KMS-11 (cell line): ENCODE data around the gene ITGA11.

Experiments used
- H2AFZ ChIP-seq: fragments of 200-600 bp; sonication (generic); 2 replicates; pipeline ENCODE4 v1.6.1; 2016; ENCODE audit warnings: antibody characterized with exemption, mixed run types, low read depth
- H3K27ac ChIP-seq: fragments of 200-600 bp; sonication (generic); 2 replicates; pipeline ENCODE4 v1.6.1; 2016; ENCODE audit warnings: mild to moderate bottlenecking, mixed run types
- H3K27me3 ChIP-seq: fragments of 200-600 bp; sonication (generic); 2 replicates; pipeline ENCODE4 v1.6.1; 2017; ENCODE audit warnings: mild to moderate bottlenecking, low read depth, mixed run types, moderate library complexity; ENCODE audit not compliant: insufficient read depth
- H3K36me3 ChIP-seq: fragments of 200-600 bp; sonication (generic); 2 replicates; pipeline ENCODE4 v1.6.1; 2017; ENCODE audit warnings: mild to moderate bottlenecking, mixed run types; ENCODE audit not compliant: insufficient read depth
- H3K4me1 ChIP-seq: fragments of 200-600 bp; sonication (generic); 2 replicates; pipeline ENCODE4 v1.6.1; 2016; ENCODE audit warnings: mild to moderate bottlenecking, low read depth, mixed run types; ENCODE audit not compliant: poor library complexity, severe bottlenecking
- H3K4me2 ChIP-seq: fragments of 200-600 bp; sonication (generic); 2 replicates; pipeline ENCODE4 v1.7.0; 2016; ENCODE audit warnings: mild to moderate bottlenecking, mixed run types
- H3K4me3 ChIP-seq: fragments of 200-600 bp; sonication (generic); IDR thresholded peaks from 2 replicates; pipeline ENCODE4 v1.6.1; 2017; ENCODE audit warnings: low read depth, low read length, mixed read lengths; ENCODE audit not compliant: insufficient read depth
- H3K79me2 ChIP-seq: fragments of 200-600 bp; sonication (generic); 2 replicates; pipeline ENCODE4 v1.6.1; 2016; ENCODE audit warnings: low read depth, mixed run types; ENCODE audit not compliant: insufficient read depth
- H3K9ac ChIP-seq: fragments of 200-600 bp; sonication (generic); 2 replicates; pipeline ENCODE4 v1.6.1; 2016; ENCODE audit warnings: mild to moderate bottlenecking, mixed run types
- H4K20me1 ChIP-seq: fragments of 200-600 bp; sonication (generic); 2 replicates; pipeline ENCODE4 v1.6.1; 2016; ENCODE audit warnings: mild to moderate bottlenecking, mixed run types; ENCODE audit not compliant: insufficient read depth
- TF ChIP-seq, protein P1 (sequence below): fragments of 200-600 bp; sonication (generic); conservative IDR thresholded peaks from 2 replicates; pipeline ENCODE4 v1.6.1; 2017; ENCODE audit warnings: low read depth, mild to moderate bottlenecking, antibody characterized with exemption, low read length, moderate library complexity, mixed read lengths

ITGA11 gene

GRCh38 chr15:68470049-68470742 is 38.2 kb upstream of the ITGA11 start:
- Histone ChIP-seq H3K4me2 (no peak overlapping the region), H4K20me1 (no peaks in the 10 kb centered on the region), H3K9ac (no peak overlapping the region), H3K27me3 (no peaks in the 10 kb centered on the region), H2AFZ (no peak overlapping the region), H3K4me1 (no peaks in the 10 kb centered on the region), H3K79me2 (no peaks in the 10 kb centered on the region), H3K4me3 (no peak overlapping the region), H3K27ac (no peak overlapping the region), H3K36me3 (no peaks in the 10 kb centered on the region)
- TF ChIP-seq, protein P1, sequence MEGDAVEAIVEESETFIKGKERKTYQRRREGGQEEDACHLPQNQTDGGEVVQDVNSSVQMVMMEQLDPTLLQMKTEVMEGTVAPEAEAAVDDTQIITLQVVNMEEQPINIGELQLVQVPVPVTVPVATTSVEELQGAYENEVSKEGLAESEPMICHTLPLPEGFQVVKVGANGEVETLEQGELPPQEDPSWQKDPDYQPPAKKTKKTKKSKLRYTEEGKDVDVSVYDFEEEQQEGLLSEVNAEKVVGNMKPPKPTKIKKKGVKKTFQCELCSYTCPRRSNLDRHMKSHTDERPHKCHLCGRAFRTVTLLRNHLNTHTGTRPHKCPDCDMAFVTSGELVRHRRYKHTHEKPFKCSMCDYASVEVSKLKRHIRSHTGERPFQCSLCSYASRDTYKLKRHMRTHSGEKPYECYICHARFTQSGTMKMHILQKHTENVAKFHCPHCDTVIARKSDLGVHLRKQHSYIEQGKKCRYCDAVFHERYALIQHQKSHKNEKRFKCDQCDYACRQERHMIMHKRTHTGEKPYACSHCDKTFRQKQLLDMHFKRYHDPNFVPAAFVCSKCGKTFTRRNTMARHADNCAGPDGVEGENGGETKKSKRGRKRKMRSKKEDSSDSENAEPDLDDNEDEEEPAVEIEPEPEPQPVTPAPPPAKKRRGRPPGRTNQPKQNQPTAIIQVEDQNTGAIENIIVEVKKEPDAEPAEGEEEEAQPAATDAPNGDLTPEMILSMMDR, result no peak

DNA sequence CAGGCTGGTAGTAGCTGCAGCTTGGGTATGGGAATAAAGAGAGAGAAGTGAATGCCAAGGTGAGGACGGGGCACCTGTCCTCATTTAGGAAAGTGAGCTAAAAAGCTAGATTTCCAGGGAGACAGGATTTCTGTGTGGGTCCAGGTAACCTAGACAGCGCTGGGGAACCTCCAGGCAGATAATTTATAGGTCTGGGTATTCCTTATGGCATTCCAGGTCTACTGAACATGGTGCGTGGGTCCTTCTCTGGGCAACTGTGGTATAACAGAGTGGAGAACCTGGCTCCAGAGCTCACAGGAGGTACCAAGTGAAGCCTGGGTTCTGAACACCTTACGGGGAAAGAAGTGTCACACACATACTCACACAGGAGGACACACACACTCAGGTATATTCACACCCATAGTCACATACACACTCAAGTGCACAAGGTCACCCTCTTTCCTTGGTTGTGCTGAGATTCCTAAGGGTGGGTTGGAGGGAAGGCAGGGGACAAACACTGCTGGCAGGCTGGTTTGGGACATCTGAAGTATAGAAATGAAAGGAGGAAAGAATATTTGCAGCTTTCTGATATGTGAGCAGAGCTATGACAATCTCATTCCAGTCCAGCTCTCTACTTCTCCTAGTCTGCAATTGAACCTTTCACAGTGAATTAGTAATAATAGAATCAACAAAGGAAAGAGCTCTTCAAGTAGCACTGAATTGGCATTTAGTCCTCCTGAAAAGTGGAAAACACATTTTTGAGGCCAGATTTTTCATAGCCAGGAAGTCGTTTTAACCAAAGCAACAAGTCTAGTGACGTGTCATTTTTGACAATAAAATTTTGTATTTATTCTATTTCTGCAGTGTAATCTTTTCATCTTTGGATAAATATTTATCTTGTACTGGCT is 37.4 kb upstream of the ITGA11 start:
- no peaks in the 10 kb centered on the region for H3K79me2 ChIP-seq
- no peaks in the 10 kb centered on the region for H3K4me1 ChIP-seq
- H3K9ac ChIP-seq, result no peak overlapping the region
- H3K27ac ChIP-seq, result no peak overlapping the region
- H2AFZ ChIP-seq, result no peak overlapping the region
- H3K27me3 ChIP-seq, result no peaks in the 10 kb centered on the region
- H4K20me1 ChIP-seq, result no peaks in the 10 kb centered on the region
- H3K4me2 ChIP-seq, result no peak overlapping the region
- H3K36me3 ChIP-seq, result no peaks in the 10 kb centered on the region
- TF ChIP-seq, protein P1, result no peak
- no peak overlapping the region for H3K4me3 ChIP-seq

GRCh38 chr15:68466876-68467275 is 34.9 kb upstream of the ITGA11 start:
- Histone ChIP-seq H3K4me1 (no peaks in the 10 kb centered on the region), H3K4me3 (no peak overlapping the region), H4K20me1 (no peaks in the 10 kb centered on the region), H3K27me3 (no peaks in the 10 kb centered on the region), H3K36me3 (no peaks in the 10 kb centered on the region), H3K27ac (no peak overlapping the region), H2AFZ (no peak overlapping the region), H3K79me2 (no peaks in the 10 kb centered on the region), H3K9ac (no peak overlapping the region), H3K4me2 (no peak overlapping the region)
- TF ChIP-seq, protein P1, result no peak

DNA sequence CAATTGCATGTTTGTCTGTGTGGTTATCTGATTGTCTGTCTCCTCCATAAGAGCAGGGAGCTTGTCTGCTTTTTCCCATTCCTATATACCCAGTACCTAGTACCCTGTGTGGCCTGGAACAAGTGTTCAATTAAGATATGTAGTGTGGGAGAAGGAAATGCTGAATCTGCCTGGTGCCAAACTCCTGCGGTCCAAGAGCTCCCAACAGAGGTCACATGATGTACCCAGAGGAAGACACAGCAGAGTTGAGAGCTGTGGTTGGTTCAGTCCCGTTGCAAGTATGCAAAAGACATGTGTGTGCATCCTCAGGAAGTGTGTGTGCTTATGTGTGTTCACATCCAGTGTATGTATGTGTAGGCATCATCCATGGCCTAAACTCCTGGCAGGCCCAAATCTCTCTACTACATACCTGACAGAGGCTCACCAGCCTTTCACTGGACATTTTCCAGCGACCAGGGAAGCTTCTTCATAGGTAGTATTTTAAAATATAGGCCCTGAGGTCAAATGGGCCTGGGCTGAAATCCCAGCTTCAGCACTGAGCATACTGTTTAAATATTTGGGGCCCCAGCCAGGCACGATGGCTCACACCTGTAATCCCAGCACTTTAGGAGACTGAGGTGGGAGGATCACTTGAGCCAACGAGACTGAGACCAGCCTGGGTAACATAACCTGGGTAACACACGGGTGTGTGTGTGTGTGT is 34.0 kb upstream of the ITGA11 start:
- H3K9ac ChIP-seq, result no peak overlapping the region
- no peak overlapping the region for H3K27ac ChIP-seq
- TF ChIP-seq, protein P1, result no peak
- no peaks in the 10 kb centered on the region for H3K27me3 ChIP-seq
- H2AFZ ChIP-seq, result no peak overlapping the region
- H3K36me3 ChIP-seq, result no peaks in the 10 kb centered on the region
- no peaks in the 10 kb centered on the region for H4K20me1 ChIP-seq
- H3K4me1 ChIP-seq, result no peaks in the 10 kb centered on the region
- H3K4me3 ChIP-seq, result no peak overlapping the region
- no peak overlapping the region for H3K4me2 ChIP-seq
- no peaks in the 10 kb centered on the region for H3K79me2 ChIP-seq
